Kidney (tissue), 22 donors: Measurements from ENCODE around the gene CAMLG. TPM values are rescaled to one million over a fixed set of nuclear protein-coding genes. Genes with fewer than 3 reads are reported as not detected.
"Not testable (repeated sequence)": the region's sequence is repeated elsewhere in the genome, so short reads cannot be mapped to it uniquely, and the experiment has no call there.

Experiments
- DNase-seq, 5 donors: peaks; one replicate each; pipeline ENCODE4 v3.0.0-alpha.2; 2013 to 2020
- FAIRE-seq: peaks from 2 replicates; lab custom pipeline; 2012; peaks lifted over from hg19 to GRCh38; lab: Jason Lieb, UNC
- H3K27ac ChIP-seq, 2 donors: one replicate each; pipeline ENCODE4 v1.7.0; 2013; ENCODE audit warnings: low read depth in 2 of 2, low read length in 2 of 2, inconsistent platforms in 1 of 2
- H3K27me3 ChIP-seq: one replicate; pipeline ENCODE4 v1.7.1; 2013; ENCODE audit warnings: low read length, inconsistent platforms; ENCODE audit not compliant: control insufficient read depth, insufficient read depth
- H3K36me3 ChIP-seq, 3 donors: one replicate each; pipeline versions ENCODE4 v1.7.0 to v1.7.1; 2013; ENCODE audit warnings: low read length in 3 of 3, control low read depth in 1 of 3, inconsistent platforms in 1 of 3; ENCODE audit not compliant: insufficient read depth in 3 of 3, control insufficient read depth in 2 of 3
- H3K4me1 ChIP-seq, 3 donors: one replicate each; pipeline versions ENCODE4 v1.7.0 to v1.7.1; 2013; ENCODE audit warnings: low read length in 3 of 3, inconsistent platforms in 1 of 3, low read depth in 1 of 3; ENCODE audit not compliant: control insufficient read depth in 2 of 3, insufficient read depth in 2 of 3
- H3K4me3 ChIP-seq, 3 donors: one replicate each; pipeline versions ENCODE4 v1.7.0 to v1.8.1; 2013; ENCODE audit warnings: low read length in 3 of 3, control low read depth in 1 of 3, inconsistent platforms in 1 of 3
- H3K9ac ChIP-seq, 3 donors: one replicate each; pipeline versions ENCODE4 v1.7.0 to v1.7.1; 2013; ENCODE audit warnings: low read length in 3 of 3, control low read depth in 1 of 3, inconsistent platforms in 1 of 3
- H3K9me3 ChIP-seq, 3 donors: one replicate each; pipeline versions ENCODE4 v1.7.0 to v1.7.1; 2013; ENCODE audit warnings: low read length in 3 of 3, control low read depth in 1 of 3, inconsistent platforms in 1 of 3; ENCODE audit not compliant: control insufficient read depth in 2 of 3, insufficient read depth in 1 of 3
- intact Hi-C: fragments of 100-400 bp; cut with DNase I; formaldehyde crosslinking; loops from one replicate; pipeline ENCODE4 v1.11.1; 2022
- long read RNA-seq, 10 donors: library from polyadenylated mRNA in 1 of 10; unstranded in 1 of 10; transcript quantifications; one replicate each; pipeline ENCODE4 v2.0.0 and lab custom pipeline, GENCODE V29; 2021 to 2026
- polyA plus RNA-seq: library from polyadenylated mRNA; stranded (reverse); fragments of 350-450 nt; fragmentation: Illumina TruSeq; extraction: RNeasy Lipid Tissue Mini Kit (QIAGEN cat#74804); gene quantifications from one replicate; pipeline ENCODE4 v1.2.3, GENCODE V29; 2014; ENCODE audit warnings: low read depth, low replicate concordance; ENCODE audit not compliant: insufficient read depth
- total RNA-seq: library from RNA; stranded (reverse); fragmentation: NEBNext Ultra II Directional; extraction: Animal tissue kit (Norgen Biotek cat#: 25700); gene quantifications from one replicate; pipeline ENCODE4 v1.2.1, GENCODE V29; 2021
- TF ChIP-seq, protein P1 (sequence below): IDR thresholded peaks from 3 replicates; pipeline ENCODE4 v1.5.1; 2012; ENCODE audit warnings: mild to moderate bottlenecking, moderate library complexity, borderline replicate concordance; ENCODE audit not compliant: insufficient read depth; ENCODE audit errors: extremely low read depth
- donor health status: control.
- donor health status: control.
- donor health status: control.
- donor health status: control.
- donor health status: control.
- donor health status: DM: yes; HTN: yes; CAD: no.
- donor health status: Normal renal cell carcinoma (clear cell type).

The CAMLG gene
- total RNA-seq (22.9 TPM), polyA plus RNA-seq (47.0 TPM)
- long read RNA-seq, donor 1, transcript CAMLG-202 (3 exons, 895 nt): minor isoform, 5 of 62 reads
- long read RNA-seq, donor 1, transcript CAMLG-201 (4 exons, 2,221 nt): major isoform, 18 of 62 reads
- long read RNA-seq, donor 1, partial matches to known transcripts: 39 of 62 reads
- long read RNA-seq, donor 1, other reads (novel, unspliced or antisense): 0 of 62 reads
- long read RNA-seq, donor 2, transcript CAMLG-201 (4 exons, 2,221 nt): major isoform, 15 of 46 reads
- long read RNA-seq, donor 2, partial matches to known transcripts: 19 of 46 reads
- long read RNA-seq, donor 2, other reads (novel, unspliced or antisense): 9 of 46 reads
- long read RNA-seq, donor 3, transcript CAMLG-201 (4 exons, 2,221 nt): major isoform, 17 of 74 reads
- long read RNA-seq, donor 3, transcript CAMLG-202 (3 exons, 895 nt): minor isoform, 16 of 74 reads
- long read RNA-seq, donor 3, partial matches to known transcripts: 31 of 74 reads
- long read RNA-seq, donor 3, other reads (novel, unspliced or antisense): 10 of 74 reads
- long read RNA-seq, donor 4, transcript CAMLG-201 (4 exons, 2,221 nt): major isoform, 13 of 25 reads
- long read RNA-seq, donor 4, partial matches to known transcripts: 8 of 25 reads
- long read RNA-seq, donor 4, other reads (novel, unspliced or antisense): 0 of 25 reads
- long read RNA-seq, donor 5, partial matches to known transcripts: 0 of 2 reads
- long read RNA-seq, donor 5, other reads (novel, unspliced or antisense): 0 of 2 reads
- long read RNA-seq, donor 6, transcript CAMLG-202 (3 exons, 895 nt): minor isoform, 12 of 91 reads
- long read RNA-seq, donor 6, transcript CAMLG-201 (4 exons, 2,221 nt): major isoform, 32 of 91 reads
- long read RNA-seq, donor 6, partial matches to known transcripts: 38 of 91 reads
- long read RNA-seq, donor 6, other reads (novel, unspliced or antisense): 9 of 91 reads
- long read RNA-seq, donor 7, transcript CAMLG-201 (4 exons, 2,221 nt): major isoform, 16 of 30 reads
- long read RNA-seq, donor 7, partial matches to known transcripts: 4 of 30 reads
- long read RNA-seq, donor 7, other reads (novel, unspliced or antisense): 6 of 30 reads
- long read RNA-seq, donor 8, transcript CAMLG-202 (3 exons, 895 nt): minor isoform, 5 of 47 reads
- long read RNA-seq, donor 8, transcript CAMLG-201 (4 exons, 2,221 nt): major isoform, 18 of 47 reads
- long read RNA-seq, donor 8, partial matches to known transcripts: 24 of 47 reads
- long read RNA-seq, donor 8, other reads (novel, unspliced or antisense): 0 of 47 reads
- long read RNA-seq, donor 9, transcript CAMLG-201 (4 exons, 2,221 nt): minor isoform, 5 of 11 reads
- long read RNA-seq, donor 9, transcript CAMLG-202 (3 exons, 895 nt): major isoform, 6 of 11 reads
- long read RNA-seq, donor 9, partial matches to known transcripts: 0 of 11 reads
- long read RNA-seq, donor 9, other reads (novel, unspliced or antisense): 0 of 11 reads
- long read RNA-seq, donor 10, transcript CAMLG-201 (4 exons, 2,221 nt): major isoform, 12 of 13 reads
- long read RNA-seq, donor 10, partial matches to known transcripts: 0 of 13 reads
- long read RNA-seq, donor 10, other reads (novel, unspliced or antisense): 0 of 13 reads

DNA sequence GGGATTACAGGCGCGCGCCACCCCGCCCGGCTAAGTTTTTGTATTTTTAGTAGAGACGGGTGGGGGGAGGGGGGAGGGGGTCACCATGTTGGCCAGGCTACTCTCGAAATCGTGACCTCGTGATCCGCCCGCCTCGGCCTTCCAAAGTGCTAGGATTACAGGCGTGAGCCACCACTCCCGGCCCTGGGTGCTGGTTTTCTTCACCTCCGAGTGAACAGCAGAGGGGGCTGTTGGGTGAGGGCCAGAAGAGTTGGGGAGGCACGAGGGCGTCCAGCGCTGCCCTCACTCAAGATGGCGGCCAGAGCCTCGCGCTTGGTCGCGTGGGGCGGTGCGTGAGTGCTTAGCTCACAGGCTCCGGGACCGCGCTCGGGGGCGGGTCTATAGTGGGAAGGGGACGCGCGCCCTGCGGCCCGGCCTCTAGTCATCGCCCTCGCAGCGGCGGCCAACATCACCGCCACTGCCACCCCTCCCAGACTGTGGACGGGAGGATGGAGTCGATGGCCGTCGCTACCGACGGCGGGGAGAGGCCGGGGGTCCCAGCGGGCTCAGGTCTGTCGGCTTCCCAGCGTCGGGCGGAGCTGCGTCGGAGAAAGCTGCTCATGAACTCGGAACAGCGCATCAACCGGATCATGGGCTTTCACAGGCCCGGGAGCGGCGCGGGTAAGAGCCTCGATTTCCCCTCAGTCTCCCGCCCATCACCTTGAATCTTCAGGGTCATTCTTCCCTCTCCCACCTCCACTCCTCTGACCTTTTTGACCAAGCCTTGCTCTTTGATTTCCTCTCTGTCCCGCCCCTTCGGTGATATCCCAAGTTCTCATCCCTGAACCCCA lies at the start of gene CAMLG:
Gene CAMLG, plus strand, starts transcription at position 416 of the 830 bp plus-strand sequence. Its CDS starts 73 bp downstream, at position 489.
- no peak for FAIRE-seq
- peak within 1 kb of the TSS; percentile 93 for H3K27ac ChIP-seq
- no peaks in the 10 kb centered on the region for H3K27me3 ChIP-seq
- H3K4me3 ChIP-seq: peak within 1 kb of the TSS; percentile 87 to 97 (median 90)
- intact Hi-C loops: no loop called here
- no peaks in the 10 kb centered on the region for H3K9me3 ChIP-seq
- H3K36me3 ChIP-seq: peaks cover 2 to 5% (median 3%) of the 10 kb centered on the region in 3 donors
- DNase-seq: peak; percentile 98 to 99 (median 99)
- peaks cover 0 to 6% (median 4%) of the 10 kb centered on the region in 3 donors for H3K4me1 ChIP-seq
- TF ChIP-seq, protein P1, sequence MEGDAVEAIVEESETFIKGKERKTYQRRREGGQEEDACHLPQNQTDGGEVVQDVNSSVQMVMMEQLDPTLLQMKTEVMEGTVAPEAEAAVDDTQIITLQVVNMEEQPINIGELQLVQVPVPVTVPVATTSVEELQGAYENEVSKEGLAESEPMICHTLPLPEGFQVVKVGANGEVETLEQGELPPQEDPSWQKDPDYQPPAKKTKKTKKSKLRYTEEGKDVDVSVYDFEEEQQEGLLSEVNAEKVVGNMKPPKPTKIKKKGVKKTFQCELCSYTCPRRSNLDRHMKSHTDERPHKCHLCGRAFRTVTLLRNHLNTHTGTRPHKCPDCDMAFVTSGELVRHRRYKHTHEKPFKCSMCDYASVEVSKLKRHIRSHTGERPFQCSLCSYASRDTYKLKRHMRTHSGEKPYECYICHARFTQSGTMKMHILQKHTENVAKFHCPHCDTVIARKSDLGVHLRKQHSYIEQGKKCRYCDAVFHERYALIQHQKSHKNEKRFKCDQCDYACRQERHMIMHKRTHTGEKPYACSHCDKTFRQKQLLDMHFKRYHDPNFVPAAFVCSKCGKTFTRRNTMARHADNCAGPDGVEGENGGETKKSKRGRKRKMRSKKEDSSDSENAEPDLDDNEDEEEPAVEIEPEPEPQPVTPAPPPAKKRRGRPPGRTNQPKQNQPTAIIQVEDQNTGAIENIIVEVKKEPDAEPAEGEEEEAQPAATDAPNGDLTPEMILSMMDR: peak; percentile 33
- H3K9ac ChIP-seq: peak within 1 kb of the TSS; percentile 83 to 98 (median 97)

DNA sequence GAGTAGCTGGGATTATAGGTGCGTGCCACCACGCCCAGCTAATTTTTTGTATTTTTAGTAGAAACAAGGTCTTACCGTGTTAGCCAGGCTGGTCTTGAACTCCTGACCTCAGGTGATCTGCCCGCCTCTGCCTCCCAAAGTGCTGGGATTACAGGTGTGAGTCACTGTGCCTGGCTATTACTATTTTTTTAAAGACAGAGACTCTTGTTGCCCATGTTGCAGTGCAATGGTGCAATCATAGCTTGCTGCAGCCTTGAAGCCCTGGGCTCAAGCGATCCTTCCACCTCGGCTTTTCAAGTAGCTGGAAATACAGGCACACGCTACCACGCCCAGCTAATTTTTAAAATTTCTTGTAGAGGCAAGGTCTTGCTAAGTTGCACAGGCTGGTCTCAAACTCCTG lies 48.2 kb upstream of the CAMLG start:
- not testable (repeated sequence) for FAIRE-seq

DNA sequence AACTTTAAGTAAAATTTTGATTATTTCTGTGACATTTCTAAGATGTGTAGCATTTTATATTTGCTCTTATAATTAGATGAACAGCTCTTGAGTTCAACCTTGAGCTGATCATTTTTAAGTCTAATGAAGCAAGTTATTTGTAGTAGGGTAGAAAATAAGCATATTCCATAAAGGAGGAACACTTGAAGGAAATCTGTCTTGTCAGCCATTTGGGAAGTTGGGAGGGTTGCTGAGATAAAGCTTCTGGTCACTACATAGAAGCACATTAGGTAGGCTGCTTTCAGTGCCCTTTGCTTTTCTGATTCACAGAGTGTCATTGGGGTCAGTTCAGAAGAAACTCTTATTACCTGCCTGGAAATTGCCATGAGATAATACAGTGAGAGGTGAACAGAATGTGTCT lies 45.6 kb upstream of the CAMLG start:
- Histone ChIP-seq H3K27ac (no peak overlapping the region), H3K27me3 (no peaks in the 10 kb centered on the region), H3K4me3 (no peak overlapping the region), H3K9ac (no peak overlapping the region), H3K4me1 (no peaks in the 10 kb centered on the region), H3K9me3 (no peaks in the 10 kb centered on the region), H3K36me3 (peaks cover 8 to 31% (median 15%) of the 10 kb centered on the region in 3 donors)
- TF ChIP-seq, protein P1: no peak
- no peak for FAIRE-seq
- no peak for DNase-seq
- intact Hi-C loops: no loop called here

More for the DNA sequence above, 48.2 kb upstream of the CAMLG start:
- H3K4me3 ChIP-seq, H3K27ac ChIP-seq, intact Hi-C loops, H3K9ac ChIP-seq, H3K9me3 ChIP-seq, DNase-seq, H3K27me3 ChIP-seq, H3K4me1 ChIP-seq: not testable (repeated sequence)
- peaks cover 8 to 37% (median 14%) of the 10 kb centered on the region in 3 donors for H3K36me3 ChIP-seq
